RWPE2 (cell line): ENCODE data around the gene COP1.

ENCODE experiments used
- ATAC-seq: fragments of 200-7000 bp; cut with Tn5 transposase; 3 replicates; pipeline ENCODE4 v1.9.1; 2021; ENCODE audit warnings: low read depth
- DNase-seq: peaks from one replicate; pipeline ENCODE4 v3.0.0-alpha.2; 2020; ENCODE audit warnings: low spot score
- H3K27ac ChIP-seq: fragments of 450-650 bp; 2 replicates; pipeline ENCODE4 v1.5.1; 2017; ENCODE audit warnings: mild to moderate bottlenecking; ENCODE audit not compliant: poor library complexity, severe bottlenecking
- H3K27me3 ChIP-seq: fragments of 250-450 bp; sonication (Bioruptor Pico); 2 replicates; pipeline ENCODE4 v1.5.1; 2021; ENCODE audit warnings: mild to moderate bottlenecking, moderate library complexity; ENCODE audit not compliant: insufficient read depth, poor library complexity, severe bottlenecking
- H3K36me3 ChIP-seq: fragments of 250-450 bp; sonication (Bioruptor Pico); 2 replicates; pipeline ENCODE4 v1.5.1; 2020; ENCODE audit warnings: low read depth, mild to moderate bottlenecking, moderate library complexity
- H3K4me1 ChIP-seq: fragments of 250-450 bp; sonication (Bioruptor Pico); 2 replicates; pipeline ENCODE4 v1.5.1; 2021; ENCODE audit warnings: mild to moderate bottlenecking, moderate library complexity; ENCODE audit not compliant: insufficient read depth, poor library complexity, severe bottlenecking
- H3K4me3 ChIP-seq: fragments of 250-450 bp; sonication (Bioruptor Pico); 2 replicates; pipeline ENCODE4 v1.5.1; 2021; ENCODE audit warnings: mild to moderate bottlenecking, moderate library complexity; ENCODE audit not compliant: severe bottlenecking
- H3K9me3 ChIP-seq: fragments of 250-450 bp; sonication (Bioruptor Pico); 2 replicates; pipeline ENCODE4 v1.5.1; 2021; ENCODE audit warnings: mild to moderate bottlenecking, moderate library complexity; ENCODE audit not compliant: severe bottlenecking
- CTCF ChIP-seq: fragments of 450-650 bp; IDR thresholded peaks from one replicate; pipeline ENCODE4 v1.5.1; 2017; ENCODE audit warnings: mild to moderate bottlenecking, moderate library complexity; ENCODE audit not compliant: poor library complexity, severe bottlenecking

The COP1 gene

GRCh38 chr1:175901076-175901836 is 305.8 kb downstream of the COP1 start:
- Histone ChIP-seq H3K4me1 (no peaks in the 10 kb centered on the region), H3K4me3 (no peak overlapping the region), H3K27ac (no peak overlapping the region), H3K36me3 (no peaks in the 10 kb centered on the region), H3K27me3 (no peaks in the 10 kb centered on the region), H3K9me3 (no peaks in the 10 kb centered on the region)
- ATAC-seq: no peak
- no peak for TF ChIP-seq CTCF
- DNase-seq: no peak

GRCh38 chr1:175900171-175900570 is 306.9 kb downstream of the COP1 start:
- H3K27ac ChIP-seq: no peak overlapping the region
- no peaks in the 10 kb centered on the region for H3K4me1 ChIP-seq
- H3K27me3 ChIP-seq: no peaks in the 10 kb centered on the region
- H3K4me3 ChIP-seq: no peak overlapping the region
- ATAC-seq (no peak), DNase-seq (no peak)
- no peaks in the 10 kb centered on the region for H3K36me3 ChIP-seq
- TF ChIP-seq CTCF: no peak
- no peaks in the 10 kb centered on the region for H3K9me3 ChIP-seq

- no peak for TF ChIP-seq CTCF
- Histone ChIP-seq H3K4me1 (no peaks in the 10 kb centered on the region), H3K27ac (no peak overlapping the region), H3K9me3 (no peaks in the 10 kb centered on the region), H3K36me3 (no peaks in the 10 kb centered on the region), H3K27me3 (no peaks in the 10 kb centered on the region), H3K4me3 (no peak overlapping the region)
- ATAC-seq (no peak), DNase-seq (no peak)
Measured at GRCh38 chr1:175895966-175896365, 311.1 kb downstream of the COP1 start.
